ENCODE results near the gene HORMAD2. TPM values are rescaled to one million over a fixed set of nuclear protein-coding genes. Genes with fewer than 3 reads are reported as not detected.

HORMAD2 gene
- total and polyA plus RNA-seq, 9 of the 15 experiments (the other 6 are each of a cell fraction or from before 2014, with no cell fraction given) = not detected

DNA sequence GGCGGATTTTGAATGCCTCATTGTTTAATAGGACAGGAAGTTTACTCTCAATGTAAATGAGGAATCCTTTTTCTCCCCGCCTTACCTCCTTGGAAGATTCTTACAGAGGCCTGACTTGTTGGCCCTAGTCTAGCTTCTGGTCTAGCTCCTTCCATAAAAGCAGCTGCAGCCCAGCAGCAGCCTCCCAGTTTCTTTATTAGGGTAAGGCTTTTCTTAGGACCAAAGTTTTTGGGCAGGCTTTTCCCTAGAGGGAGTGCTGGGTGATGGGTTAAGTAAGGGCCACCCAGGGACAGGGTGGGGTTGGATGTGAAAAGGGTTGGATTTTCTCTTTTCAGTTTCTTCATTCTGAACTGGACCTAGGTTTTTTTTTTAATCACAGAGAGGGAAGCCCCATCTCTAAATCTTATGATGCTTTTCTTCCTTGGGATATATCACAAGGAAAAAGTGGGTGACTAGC, 116.6 kb downstream of the HORMAD2 start:
- ChIA-PET POLR2A (interaction anchor here (0.8 kb wide), 1 partner anchor 77 kb away, joined by 3 read pairs; no protein-coding TSS in a partner anchor), CTCF (ENCODE audit: low intra/inter-chr PET ratio) (no interaction called here)
- DNase-seq (ENCODE audit: extremely low read depth in 1 of 4, low spot score in 3 of 4) (no peak), FAIRE-seq (no peak), ATAC-seq (no peak; the same call in 1 of the 3 replicates)
- intact Hi-C loops (cut with micrococcal nuclease) = no loop called here
- peaks cover 3% of the 10 kb centered on the region; the same call in 1 of the 2 replicates for H3K9me3 ChIP-seq (replicated peaks; ENCODE audit: control insufficient read depth, insufficient read depth, low read depth, low read length)
- no peaks in the 10 kb centered on the region for H3K36me3 ChIP-seq (ENCODE audit: control insufficient read depth, insufficient read depth, low read length)
- no peak overlapping the region for H3K4me2 ChIP-seq (ENCODE audit: insufficient read depth, low read length)
- H3K4me1 ChIP-seq (replicated peaks in 1 of 2; ENCODE audit: control insufficient read depth in 2 of 2, insufficient read depth in 2 of 2, low read length in 2 of 2) = peaks cover 0 to 19% of the 10 kb centered on the region in 2 experiments; a peak in 3 of 5 replicates
- H3K9me1 ChIP-seq (ENCODE audit: control insufficient read depth, insufficient read depth, low read length) = no peaks in the 10 kb centered on the region
- H3K4me3 ChIP-seq = no peak overlapping the region
- no peaks in the 10 kb centered on the region for H3K79me2 ChIP-seq (ENCODE audit: control insufficient read depth, insufficient read depth, low read length)
- 56% methylated on average over 2 of the region's 2 CpGs for WGBS (ENCODE audit: insufficient coverage, low coverage, missing lambda C conversion rate)
- H4K20me1 ChIP-seq (replicated peaks; ENCODE audit: control insufficient read depth, insufficient read depth, low read length) = no peaks in the 10 kb centered on the region
- no peaks in the 10 kb centered on the region for H3K27me3 ChIP-seq (ENCODE audit: control insufficient read depth in 2 of 2, insufficient read depth in 2 of 2, low read length in 2 of 2)
- H3K9ac ChIP-seq (ENCODE audit: insufficient read depth in 1 of 2, low read depth in 2 of 2, low read length in 2 of 2) = no peak overlapping the region
- H3K27ac ChIP-seq (ENCODE audit: extremely low read depth, low read depth, low read length) = peak overlapping the region; percentile 36; the same call in 1 of the 3 replicates
- H2AFZ ChIP-seq (ENCODE audit: low read depth, low read length) = peak overlapping the region; percentile 83
- TF ChIP-seq POU5F1 (IDR thresholded peaks at IDR 0.05; ENCODE audit: borderline replicate concordance, low read depth, low read length, partially characterized antibody) (no peak), KLF1 (tag; IDR thresholded peaks at IDR 0.05) (no peak), ZNF668 (CRISPR knock-in tag; IDR thresholded peaks at IDR 0.05) (no peak), CREB1 (IDR thresholded peaks at IDR 0.05) (no peak), CREB1 (CRISPR knock-in tag; IDR thresholded peaks at IDR 0.05) (no peak)
- TF ChIP-seq, protein P1, sequence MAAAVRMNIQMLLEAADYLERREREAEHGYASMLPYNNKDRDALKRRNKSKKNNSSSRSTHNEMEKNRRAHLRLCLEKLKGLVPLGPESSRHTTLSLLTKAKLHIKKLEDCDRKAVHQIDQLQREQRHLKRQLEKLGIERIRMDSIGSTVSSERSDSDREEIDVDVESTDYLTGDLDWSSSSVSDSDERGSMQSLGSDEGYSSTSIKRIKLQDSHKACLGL (CRISPR knock-in tag; IDR thresholded peaks at IDR 0.05; ENCODE audit: borderline replicate concordance, poor library complexity, severe bottlenecking) = no peak
- no TSS peak for BruUV-seq (replicated peaks)
- in situ Hi-C loops (cut with MboI) = no loop called here
